ENCODE measurements around the gene AK9.

AK9 gene

DNA sequence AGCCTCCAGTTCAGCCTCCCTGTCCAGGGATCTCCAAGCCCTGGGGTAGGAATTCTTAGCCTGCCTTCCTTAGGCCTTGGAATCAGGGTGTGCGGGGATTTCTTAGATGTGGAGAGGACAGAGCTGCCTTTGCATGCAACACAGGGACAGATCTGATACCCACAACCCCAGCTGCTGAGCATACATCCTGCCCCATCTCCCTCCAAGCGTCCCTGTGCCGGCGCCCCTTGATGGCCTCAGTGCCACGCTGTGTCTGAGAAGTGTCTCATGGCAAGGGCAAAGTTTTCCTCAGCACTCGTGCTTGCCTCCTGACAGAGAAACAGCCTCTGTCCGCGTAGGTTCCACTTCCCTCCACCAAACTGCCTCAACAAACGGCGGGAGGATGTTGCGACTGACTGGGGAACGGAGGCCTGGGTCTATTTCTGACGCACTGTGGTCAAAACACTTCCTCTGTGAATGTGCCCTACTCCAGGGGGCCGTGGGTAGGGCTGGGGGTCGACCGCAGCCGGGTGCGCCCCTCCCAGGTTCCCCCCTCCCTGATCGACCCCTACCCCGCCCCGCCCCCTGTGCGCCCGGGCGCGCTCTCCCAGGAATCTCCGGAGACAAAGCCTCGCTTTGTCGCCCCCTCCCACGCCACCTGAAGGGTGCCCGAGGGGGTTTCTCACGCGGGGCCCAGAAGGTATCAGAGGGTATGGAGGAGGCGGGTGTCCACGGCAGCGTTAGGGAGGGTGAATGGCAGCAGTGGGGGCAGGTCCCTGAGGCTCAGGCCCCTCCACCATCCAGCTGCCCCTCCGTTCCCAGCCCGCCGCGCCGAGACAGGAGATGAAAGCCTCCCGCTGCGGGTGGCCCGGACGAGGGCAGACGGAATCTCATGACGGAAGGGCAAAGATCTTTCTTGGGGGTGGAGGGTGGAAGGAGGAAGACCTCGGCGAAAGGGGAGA is 236.2 kb downstream of the AK9 start:
- peak; percentile 68 for DNase-seq

DNA sequence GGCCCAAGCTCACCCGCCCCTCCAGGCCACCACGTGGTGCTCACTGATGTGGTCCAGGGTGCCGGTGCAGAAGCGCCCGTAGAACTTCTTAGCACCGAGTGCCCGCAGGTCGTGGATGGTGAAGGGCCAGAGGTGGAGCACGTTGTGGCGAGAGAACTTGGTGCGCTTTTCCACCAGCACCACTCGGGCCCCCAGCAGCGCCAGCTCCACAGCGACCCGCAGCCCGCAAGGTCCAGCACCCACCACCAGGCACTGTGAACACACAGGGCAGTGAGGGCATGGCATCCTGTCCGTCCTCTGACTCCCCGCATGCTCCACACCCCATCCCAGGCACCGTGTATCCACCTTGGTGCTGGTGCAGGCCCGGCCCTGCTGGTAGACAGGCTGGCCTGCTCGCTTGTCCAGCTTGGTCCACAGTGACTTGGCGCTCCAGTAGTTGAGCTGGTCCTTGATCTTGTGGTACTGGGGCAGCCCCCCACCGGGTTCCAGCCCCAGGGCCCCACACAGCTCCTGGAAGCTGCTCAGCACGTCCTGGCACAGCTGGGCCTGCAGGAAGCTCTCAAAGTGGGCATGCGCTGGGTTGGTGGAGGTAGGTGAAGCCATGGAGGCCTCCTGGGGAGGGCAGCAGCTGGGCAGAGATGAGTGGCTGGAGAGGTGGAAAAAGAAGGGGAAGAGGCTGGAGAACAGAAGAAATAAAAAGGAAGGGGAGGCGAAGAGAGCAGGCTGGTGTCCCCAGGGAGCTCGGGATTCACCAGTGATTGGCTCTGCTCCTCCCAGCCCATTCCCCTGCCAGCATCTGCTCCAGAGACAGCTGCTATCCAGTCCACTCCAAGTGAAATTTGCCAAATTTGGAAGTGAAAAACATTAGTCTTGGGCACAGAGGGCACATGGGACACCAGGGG is 237.2 kb downstream of the AK9 start:
- DNase-seq: no peak

GRCh38 chr6:109453156-109453555 is 237.8 kb downstream of the AK9 start:
- no peak for DNase-seq

DNA sequence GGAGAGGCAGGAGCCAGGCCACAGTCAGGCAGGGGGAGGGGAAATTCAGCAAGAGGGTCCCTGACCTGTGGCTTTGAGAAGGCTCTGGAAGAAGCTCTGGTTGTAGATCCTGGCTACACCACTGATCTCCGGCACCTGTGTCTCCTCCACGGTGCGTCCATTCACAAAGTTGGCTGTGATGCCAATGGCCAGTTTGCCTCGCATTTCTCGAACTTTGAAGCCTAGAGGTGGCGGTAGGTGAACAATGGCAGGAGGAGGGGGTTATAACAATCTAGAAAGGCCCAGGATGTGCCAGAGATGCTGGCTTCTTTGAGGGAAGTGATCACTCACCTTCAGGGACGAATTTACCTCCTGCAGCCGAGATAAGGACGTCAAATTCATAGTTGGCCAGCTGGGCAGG is 238.8 kb downstream of the AK9 start:
- no peak for DNase-seq

DNA sequence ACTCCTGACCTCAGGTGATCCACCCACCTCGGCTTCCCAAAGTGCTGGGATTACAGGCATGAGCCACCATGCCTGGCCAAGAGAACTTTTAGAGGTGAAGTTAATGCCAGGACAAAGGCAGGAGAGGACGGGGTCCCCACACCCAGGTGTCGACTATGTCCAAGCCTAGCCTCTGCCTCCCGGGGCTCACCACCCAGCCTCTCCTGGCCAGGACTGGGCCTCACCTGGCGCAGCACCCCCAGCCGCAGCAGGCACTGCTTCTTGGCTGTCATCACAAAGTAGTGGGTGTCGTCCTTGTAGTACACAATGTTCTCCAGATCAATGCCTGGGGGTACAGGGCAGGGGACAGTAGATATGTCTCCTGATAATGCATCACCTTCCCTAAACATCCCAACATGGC is 239.6 kb downstream of the AK9 start:
- no peak for DNase-seq

GRCh38 chr6:109450801-109451200 is 240.2 kb downstream of the AK9 start:
- DNase-seq: no peak

DNA sequence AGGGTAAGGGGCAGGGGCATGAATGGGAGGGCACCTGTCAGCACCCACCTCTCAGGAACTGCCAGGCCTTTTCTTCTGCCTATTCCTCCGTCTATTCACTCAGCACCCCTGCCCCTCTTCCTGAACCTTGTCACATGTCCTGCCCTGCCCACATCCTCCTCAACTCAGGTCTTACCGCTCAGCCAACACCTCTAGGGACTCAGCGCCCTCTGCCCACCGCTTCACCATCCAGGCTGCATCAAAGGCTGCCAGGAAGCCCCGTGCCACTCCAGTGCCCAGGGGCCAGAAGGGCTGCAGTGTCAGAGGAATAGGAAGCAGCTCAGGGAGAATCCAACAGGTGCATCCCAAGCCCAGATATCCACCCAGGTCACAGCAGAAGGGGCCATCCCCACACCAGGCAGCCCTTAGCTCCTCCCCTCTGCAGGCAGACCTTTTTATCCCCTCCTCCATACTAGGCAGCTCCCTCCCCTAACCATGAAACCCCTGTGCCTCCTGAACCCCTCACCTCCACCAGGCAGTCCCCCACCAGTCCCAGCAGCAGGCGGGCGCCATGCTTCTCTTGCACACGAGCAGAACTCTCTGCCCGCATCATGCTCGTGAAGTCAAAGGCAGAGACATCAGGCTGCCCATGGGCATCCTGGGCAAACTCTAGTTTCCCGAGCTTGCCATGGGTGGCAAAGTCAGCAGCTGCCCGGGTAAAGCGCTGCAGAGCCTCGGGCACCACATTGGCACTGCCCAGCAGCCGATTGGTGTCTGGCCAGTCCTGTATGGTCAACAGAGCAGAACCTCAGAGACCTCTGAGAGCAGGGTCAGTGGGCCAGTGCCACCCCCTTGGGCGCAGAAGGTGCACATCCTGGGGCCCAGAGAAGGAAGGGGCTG is 241.0 kb downstream of the AK9 start:
- DNase-seq: no peak

- no peak for DNase-seq
Measured at GRCh38 chr6:109449064-109449794, 241.8 kb downstream of the AK9 start.

- DNase-seq: no peak
Measured at GRCh38 chr6:109448615-109449014, 242.4 kb downstream of the AK9 start.

DNA sequence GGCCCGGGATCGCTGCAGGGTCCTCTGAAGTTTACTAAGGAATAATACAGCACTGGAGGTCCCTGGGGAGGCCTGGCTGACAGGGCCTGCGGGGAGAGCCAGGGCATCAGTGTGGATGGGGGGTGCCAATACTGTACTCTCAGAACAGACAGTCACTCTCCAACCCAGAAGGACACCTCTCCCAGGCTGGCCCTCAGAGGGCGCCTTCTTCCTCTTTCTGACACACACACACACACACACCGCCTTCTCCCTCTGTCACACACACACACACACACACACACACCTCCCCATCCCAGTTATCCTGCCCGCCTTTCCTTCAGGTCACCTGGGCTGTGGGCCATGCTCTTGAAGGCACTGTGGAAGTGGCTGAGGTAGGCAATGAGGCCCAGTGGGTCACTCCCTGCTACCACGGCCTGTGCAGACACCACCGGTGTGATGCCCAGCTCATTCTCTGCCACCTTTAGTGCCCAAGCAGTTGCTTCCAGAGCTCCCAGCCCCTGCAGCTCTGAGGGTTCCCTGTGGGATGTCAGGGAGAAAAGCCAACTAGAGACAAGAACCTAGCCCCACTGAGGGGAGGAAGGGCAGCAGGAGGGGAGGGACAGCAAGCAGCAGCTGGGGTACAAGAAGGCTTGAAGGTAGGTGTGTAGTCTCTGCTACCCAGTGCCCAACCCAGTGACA is 243.0 kb downstream of the AK9 start:
- DNase-seq: no peak

DNA sequence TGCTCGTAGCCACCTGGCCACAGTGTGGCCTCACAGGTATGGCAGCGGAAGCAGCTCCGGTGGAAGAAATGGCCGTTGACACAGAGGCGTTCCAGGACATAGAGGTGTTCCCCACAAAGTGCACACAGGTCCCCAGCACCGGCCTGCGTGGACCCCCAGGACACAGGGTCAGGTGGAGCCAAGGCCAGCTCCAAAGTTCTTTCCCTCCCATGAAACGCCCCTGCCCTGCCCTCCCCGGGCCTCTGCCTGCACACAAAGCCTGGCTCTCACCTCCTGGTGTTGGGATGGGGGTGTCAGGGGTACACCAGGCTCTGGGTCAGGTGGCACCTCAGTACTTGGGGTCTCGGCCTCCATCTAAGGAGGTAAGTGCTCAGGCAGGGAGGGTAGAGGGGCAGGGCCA is 243.9 kb downstream of the AK9 start:
- no peak for DNase-seq

- DNase-seq: no peak
Measured at GRCh38 chr6:109446541-109446940, 244.5 kb downstream of the AK9 start.

DNA sequence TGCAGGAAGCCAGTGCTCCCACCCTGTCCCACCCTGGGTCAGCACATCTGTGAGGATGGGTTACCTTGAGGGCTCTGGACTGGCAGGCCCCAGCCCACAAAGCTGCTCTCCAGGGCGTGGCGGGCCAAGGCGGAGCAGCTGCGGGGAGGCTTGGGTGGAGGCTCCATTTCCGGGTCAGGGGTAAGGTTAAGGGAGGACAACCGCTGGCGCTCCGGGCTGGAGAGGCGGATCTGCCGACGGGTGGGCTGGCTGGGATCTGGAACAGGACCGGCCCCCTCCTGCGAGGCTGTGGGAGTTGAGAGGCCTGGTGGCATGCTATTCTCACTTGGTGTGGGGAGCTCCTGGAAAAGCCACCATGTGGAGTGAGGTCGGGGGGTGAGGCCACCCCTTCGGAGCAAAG is 244.9 kb downstream of the AK9 start:
- no peak for DNase-seq

DNA sequence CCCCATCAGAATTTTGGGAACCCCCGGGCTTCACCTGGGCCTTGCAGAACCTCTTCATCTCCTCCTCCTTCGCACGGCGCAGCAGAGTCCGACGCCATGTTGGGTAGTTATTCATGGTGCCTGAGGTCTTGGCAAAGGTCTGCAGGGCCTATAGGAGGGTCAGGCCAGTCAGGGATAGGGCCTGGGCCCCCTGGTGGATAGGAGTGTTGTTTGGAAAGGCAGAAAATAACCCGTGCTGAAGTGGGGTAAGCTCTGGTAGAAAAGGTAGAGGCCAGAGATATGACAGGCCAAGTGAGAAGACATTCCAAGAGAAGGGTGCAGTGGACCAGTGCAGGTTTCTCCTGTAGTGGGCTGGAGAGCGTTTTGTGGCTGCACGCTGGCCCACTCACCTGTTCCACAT is 245.6 kb downstream of the AK9 start:
- no peak for DNase-seq

GRCh38 chr6:109443425-109443950 is 247.5 kb downstream of the AK9 start:
- no peak for DNase-seq

Data from NCI-H146 (cell line).